Stimulated activated CD4-positive, alpha-beta T cell treated with anti-CD3 and anti-CD28 coated beads, TNF-alpha, amount 100 ng/mL, for 48 hours (primary cell): ENCODE data around the gene ADCY2.

Source experiments
- DNase-seq, 3 donors: peaks; one replicate each; pipeline ENCODE4 v3.0.0-alpha.2; 2020; ENCODE audit warnings: low read depth in 3 of 3

ADCY2 gene

DNA sequence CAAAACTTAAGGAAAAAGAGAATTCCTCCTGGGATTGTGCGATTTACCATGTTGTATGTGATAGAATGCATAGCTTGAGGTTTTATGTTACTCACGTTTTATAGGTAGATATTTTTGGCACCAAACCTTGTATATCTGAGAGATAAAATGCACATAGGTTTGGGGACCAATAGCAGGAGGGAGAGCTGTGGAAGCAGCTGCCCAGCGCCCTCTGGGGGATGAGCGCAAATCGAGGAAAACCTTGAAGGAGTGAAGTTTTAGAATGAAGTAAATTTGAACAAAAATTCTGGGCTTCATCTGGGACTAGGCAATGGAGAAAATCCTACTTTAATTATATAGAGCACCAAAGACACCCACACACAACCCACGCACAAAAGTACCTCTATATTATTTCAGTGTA, 197.0 kb downstream of the ADCY2 start:
- no peak for DNase-seq

DNA sequence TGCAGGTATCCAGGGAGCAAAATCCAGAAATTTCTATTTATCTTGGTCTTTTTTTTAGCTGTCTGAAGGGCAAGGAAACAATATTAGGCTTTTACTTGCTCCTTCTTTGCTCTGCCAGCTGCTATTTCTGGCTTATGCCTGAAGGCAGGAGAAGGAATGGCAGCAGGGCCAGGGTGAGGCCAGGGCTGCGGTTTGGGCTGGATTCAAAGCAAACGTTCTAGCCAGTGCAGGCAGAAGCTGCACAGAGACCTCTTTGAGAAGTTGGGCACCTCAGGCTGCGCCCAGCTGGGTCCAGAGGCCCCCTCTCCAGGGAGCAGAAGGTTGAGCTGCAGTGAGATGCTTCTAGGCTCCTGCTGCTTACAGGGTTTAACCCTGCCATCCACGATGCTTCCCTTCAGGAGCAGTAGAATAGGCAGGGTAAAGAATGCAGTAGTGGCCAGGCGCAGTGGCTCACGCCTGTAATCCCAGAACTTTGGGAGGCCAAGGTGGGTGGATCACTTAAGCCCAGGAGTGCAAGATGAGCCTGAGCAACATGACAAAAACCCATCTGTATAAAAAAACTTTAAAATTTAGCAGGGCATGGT, 201.2 kb downstream of the ADCY2 start:
- no peak for DNase-seq

DNA sequence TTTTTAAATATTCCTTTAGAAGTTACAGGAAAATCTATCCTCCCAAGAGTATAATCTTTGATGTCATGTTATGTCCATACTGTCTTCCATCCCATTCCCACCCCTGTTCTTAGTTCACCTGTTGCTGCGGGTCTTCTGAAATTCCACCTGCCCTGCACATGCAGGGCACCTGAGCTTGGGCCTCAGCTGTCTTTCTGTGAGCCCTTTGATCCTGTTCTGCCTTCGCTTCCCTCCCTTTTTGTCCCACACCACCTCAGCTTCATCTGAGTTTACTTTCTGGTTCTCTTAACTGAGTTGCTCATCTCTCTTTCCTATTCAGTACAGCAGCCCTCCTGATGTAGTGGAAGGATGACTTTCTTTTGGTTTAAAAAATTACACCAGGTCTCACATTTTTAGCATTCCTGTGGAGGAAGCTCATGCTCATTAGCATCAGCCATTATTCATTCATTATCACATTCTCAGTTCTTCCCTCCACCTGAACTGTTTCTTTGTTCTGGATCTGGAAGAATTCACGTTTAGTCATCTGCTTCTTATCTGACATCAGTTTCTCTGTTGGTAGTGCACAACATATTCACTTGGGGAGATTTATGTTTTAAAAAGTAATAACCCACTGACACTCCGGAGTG, 211.0 kb downstream of the ADCY2 start:
- DNase-seq: no peak

DNA sequence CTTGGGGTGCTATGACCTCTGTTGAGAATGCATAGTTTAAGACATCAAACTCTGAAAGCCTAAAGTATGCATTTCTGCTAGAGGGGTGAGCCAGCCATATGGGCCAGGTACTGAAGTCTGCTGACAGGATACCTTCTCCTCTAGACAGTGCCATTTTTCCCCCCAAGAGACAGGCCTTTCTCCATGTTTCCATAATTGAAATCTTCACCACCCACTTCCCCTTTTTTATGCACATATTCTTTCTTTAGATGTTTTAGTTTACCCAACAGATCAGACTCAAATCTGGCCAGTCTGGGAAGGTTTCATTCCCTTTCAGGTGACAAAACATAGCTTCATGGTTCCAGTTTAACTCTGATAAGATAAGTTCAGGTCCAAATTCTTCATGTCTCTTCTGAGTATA, 212.8 kb downstream of the ADCY2 start:
- DNase-seq: no peak

DNA sequence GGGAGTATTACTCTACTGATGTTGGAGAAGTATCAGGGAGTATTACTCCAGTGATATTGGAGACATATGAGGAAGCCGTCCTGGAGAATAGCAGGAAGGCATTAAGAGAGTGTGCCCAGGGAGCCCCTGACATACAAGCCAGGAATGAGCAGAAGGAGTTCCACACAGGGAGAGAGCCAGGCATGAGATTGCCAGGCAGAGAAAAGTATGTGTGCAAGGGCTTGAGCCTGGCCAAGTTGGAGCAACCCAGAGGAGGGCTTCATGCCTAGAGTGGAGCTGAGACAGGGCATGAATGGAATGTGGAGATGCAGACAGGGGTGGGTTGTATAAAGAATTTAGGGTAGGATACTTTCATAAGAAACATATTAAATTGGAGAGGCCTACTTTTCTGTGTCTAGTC, 213.8 kb downstream of the ADCY2 start:
- DNase-seq: no peak

DNA sequence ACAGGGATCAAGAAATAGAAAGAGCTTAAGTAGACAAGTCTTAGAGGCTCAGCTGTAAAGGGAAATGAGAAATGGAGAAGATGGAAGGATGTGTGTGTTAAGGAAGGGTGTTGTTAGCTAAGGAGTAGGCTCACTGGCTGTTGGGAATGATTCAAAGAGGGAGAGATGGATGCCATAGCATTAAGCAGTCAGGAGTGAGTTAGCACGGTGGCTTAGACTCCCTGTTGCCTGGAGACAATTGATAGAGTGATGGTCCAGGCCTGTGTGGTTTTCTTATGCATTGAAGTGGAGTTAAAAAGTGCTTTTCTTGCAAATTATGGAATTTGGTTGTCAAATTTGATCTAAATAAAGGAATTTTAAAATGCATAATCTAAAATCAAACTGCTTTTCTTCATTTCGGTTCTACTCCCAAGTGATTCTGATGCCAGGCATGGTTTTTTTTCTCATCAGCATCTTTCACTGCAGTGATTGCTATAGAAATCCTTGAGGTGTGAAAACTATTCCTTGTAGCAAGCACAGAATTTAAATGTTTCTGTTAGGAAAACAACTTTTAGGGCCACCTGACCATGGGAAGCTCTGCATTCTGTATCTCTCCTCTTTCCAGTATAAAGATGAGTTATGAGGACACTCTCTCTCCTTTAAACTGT, 214.7 kb downstream of the ADCY2 start:
- DNase-seq: no peak

DNA sequence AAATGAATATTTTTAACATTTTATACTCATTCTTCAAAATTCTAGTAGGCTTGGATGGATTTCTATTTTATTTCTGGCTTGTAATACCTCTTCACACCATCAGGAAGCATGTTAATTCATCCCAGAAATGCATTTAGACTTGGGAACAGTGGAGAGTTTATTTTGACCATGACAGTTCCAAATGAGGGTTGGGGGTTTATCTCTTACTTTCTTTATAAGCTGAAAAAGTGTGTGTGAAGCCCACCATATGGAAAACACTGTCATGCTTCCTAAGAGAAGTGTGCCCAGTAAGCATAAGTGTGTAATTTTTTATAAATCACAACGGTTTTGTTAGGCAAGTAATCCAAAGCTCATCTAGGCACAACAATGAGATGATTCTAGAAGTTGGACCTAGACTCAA, 215.6 kb downstream of the ADCY2 start:
- DNase-seq: no peak

DNA sequence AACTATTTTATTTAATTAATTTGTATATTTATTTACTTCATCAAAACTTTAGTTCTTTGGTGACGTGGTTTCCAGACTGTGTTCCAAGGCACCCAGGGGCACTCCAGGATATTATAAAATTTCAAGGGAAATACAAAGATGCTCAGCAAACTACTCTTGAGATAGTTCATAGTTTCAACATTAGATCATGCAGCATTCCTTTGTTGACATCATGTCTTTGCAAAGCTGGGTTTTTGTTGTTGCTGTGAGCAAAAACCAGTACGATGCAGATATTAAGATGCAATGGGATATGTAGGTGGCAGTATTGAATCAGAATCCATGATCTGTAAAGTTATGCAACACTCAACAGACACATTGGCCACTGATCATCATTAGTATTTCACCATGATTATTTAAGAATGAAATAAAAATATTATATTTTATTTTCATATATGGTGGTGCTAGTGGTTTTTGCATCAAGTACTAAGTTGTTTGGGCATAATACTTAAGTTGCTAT, 219.7 kb downstream of the ADCY2 start:
- DNase-seq: no peak

DNA sequence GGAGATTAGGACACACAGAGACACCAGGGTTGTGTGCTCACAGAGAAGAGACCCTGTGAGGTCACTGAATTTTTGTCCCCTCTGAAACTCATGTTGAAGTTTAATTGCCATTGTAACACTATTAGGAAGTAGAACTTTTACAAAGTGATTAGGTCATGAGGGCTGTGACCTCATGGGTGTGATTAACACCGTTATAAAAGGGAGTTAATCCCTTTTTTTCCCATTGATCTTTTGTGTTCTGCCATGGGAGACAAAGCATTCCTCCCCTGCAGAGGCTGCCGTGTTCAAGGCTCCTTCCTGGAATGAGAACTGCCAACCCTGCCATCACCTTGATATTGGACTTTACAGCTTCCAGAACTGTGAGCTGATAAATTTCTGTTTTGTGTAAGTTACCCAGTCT, 221.0 kb downstream of the ADCY2 start:
- DNase-seq: no peak

DNA sequence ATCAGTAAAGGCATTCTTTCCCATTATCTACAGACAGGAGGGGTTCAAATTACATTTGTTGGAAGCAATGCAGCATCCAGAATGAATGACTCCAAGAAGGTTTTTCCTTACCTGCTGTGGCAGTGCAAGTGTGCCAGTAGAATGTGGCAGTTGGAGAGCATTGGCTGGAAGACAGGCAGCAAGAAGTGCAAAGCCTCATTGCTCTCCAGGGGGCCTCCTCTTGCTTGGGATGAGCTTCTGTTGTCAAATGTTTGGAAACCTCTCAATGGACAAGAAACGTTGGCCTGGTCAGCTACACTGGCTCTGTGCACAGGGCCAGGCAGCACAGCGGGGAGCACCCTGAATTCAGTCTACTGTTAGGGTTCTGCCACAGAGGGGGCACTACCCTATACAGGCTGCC, 226.6 kb downstream of the ADCY2 start:
- DNase-seq: no peak

DNA sequence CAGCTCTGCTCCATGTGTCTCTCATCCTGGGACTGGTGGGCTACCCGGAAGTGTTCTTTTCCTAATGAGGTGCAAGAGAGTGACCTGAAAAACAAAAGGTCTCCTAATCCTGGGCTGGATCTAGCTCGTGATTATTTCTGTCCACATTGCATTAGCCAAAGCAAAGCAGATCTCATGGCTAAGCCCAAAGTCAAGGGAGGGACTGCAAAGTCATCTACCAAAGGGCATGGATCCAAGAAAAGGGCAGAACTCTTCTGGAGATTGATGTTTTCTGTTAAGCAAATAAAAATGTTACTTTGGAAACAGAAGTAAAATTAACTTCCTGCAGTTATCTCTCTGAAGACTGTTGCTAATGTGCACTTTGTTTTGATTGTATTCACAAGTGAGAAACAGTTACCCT, 229.8 kb downstream of the ADCY2 start:
- no peak for DNase-seq

DNA sequence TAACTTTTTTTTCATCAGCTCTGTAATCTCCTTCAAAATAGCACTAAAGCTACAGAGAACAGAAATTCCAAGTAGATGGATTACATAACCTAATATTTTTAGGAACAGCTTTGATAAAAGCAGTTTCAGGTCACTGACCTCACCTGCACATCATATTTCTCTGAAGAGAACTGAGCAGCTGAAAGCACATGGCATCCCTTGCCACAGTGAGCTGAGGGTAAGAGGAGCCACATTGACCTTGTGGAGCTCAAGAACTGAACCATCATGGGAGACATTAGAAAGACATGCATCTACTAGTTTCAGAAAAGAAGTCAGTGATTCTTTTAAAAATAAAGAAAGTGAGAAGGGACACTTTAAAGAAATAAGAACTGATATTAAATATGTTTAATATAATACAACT, 232.3 kb downstream of the ADCY2 start:
- no peak for DNase-seq

DNA sequence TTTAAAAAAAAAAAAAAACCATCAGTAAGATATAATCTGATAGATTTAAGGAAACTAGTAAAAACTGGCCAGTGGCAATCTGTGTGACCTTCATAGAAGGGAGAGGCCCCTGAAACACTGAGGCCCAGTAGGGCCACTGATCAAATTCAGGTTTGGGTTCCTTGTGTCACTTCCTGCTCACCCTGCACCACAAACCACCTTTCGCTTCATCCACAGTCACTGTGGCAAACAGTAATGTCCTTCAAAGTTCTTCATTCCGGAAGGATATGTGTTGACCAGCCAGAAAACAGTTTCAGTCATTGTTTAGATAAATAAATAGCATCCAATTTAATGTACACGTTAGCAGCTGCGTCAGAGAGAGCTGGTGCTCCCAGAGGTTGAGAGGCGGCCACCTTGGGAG, 232.9 kb downstream of the ADCY2 start:
- DNase-seq: no peak

DNA sequence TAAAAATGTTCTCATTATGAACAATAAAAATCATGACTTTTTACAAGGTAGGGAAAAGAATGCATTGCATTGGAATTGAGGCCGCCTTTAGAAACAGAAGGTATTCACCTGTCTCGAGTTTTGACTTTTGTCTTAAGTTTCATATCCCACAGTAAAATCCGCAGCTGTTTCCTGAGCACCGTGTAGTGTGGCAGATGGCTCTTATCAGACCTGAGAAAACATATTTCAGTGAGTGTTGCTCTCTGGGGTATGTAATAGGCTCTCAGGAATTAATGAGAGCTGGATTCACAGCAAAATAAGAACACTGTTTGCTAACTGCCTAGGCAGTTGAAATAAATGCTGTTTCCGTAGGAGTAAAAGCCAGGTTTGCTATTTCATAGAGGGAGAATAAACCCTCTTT, 233.6 kb downstream of the ADCY2 start:
- no peak for DNase-seq

DNA sequence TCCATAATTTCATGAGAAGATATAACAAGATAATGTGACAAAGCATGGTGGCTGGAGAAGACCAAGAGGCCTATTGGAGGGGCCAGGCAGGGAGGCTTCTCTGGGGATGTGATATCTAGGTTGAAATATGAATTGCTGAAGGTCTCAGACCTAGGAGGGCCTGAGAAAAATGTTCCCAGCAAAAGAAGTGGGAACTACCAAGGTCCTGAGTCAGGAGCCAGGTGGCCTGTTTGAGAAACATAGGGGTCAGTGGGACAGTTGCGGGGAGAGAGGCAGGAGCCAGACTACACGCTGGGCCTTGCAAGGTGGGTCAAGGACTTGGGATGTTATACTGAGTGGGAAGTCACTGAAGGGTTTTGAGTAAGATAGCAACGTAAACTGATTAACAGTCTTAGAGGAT, 238.9 kb downstream of the ADCY2 start:
- DNase-seq: no peak

DNA sequence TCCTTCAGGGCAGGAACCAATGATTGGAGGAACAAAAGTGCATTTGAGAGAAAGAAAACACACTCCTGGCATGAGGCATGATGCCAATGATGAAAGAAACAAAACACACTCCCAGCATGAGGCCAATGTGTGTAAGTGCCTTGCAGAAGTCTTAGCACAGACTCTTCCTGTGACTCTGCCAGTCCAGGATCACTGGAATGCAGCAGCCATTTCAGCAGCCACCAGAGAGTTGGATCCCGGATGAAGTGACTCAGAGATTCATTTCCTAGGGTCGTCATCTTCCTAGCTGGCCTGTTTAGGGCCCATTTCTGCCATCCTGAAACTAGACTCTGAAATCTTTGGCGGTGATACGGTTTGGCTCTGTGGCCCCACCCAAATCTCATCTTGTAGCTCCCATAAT, 242.5 kb downstream of the ADCY2 start:
- no peak for DNase-seq

DNA sequence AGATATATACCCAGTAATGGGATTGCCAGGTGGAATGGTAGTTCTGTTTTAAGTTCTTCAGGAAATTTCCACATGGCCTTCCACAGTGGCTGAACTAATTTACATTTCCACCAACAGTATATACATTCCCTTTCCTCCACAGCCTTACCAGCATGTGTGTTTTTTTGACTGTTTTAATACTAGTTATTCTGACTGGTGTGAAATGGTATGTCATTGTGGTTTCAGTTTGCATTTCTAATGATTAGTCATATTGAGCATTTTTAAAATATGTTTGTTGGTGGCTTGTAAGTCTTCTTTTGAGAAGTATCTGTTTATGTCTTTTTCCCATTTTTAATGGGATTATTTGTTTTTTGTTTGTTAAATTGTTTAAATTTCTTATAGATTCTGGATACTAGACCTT, 246.1 kb downstream of the ADCY2 start:
- DNase-seq: no peak

DNA sequence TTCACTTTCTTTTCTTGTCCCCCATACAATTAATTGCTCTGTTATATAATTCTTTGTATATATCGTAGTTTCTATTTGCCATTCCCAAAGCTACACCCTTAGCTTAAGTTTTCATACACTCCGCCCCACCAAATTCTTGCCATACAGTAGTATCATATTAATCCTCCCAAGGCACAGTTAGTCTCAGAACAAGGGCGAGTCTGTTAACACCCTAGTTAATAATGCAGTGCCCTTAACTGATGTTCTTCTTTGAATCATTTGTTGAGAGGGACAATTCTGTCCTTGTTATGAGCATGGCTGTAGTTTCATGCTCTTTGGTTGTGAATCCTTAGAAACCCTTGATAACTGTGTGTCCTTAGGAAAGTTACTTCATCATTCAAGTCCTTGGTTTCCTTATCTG, 248.8 kb downstream of the ADCY2 start:
- no peak for DNase-seq

DNA sequence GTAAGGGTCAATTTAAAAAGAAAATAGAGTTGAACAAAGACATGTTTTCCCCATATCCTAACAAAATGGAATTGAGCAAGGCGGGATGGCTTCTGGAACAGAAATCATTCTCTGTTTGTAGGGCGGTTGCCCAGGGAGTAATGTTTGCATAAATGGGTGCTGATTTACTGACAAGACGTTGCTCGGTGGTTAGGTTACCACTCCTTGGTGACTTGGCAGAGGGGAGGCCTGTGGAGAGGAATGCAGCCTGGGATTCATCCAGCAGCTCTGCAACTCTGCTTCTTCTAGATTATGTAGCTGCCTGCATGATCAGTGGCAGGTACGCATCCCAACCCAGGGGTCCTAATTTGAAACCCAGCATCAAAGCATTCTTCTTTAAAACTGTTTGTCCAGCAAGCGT, 254.8 kb downstream of the ADCY2 start:
- DNase-seq: no peak

DNA sequence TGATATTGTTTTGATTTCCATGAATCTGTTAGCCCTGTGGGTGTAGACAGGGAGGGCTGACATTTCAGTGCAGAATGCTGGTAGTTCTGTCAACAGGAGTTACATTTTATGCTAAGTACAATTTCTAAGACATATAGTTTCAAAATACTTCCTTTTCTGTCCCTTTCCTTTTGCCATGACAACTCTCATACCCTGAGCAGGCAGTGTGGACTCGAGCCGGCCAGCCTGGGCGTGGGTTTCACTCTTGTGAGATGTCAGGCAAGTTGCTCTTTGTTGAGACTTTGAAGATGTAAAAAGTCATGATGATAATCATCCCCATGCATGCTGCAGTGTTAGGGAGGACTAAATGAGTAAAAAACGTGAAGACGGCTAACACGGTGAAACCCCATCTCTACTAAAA, 257.1 kb downstream of the ADCY2 start:
- no peak for DNase-seq

DNA sequence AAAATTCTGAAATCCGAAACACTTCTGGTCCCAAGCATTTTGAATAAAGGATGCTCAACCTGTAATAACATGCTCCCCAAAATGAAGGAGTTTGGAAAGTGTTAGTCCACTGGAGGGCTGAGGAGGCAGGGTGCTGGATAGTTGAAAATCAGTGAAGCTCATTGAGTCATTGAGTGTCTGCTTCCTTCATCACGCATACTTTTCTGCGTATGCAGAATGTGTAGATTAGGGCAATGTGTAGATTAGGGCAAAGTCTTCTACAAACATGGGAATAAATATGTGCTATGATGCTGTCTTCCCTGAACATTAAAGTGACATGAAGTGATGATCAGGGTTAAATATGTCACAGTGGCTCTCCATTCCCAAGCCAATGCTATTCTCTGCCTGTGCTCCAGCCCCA, 261.2 kb downstream of the ADCY2 start:
- no peak for DNase-seq

DNA sequence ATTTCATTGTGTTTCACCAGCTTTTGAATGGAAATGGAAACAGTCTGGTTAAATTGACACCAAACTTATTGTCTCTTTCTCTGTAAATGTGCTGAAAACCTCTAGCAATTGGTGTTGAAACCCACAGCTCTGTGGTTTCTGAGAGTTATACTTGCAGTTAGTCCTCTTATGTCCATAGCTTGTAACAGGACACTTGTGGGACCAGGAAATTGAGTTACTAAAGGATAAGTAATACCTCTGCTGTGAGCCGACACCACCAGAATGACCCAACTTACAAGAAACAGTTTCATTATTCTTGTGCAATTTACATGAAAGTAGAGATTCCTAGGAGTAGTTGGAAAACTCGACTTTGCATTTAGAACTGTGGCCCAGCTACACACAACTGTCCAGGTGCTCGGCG, 263.5 kb downstream of the ADCY2 start:
- DNase-seq: no peak

DNA sequence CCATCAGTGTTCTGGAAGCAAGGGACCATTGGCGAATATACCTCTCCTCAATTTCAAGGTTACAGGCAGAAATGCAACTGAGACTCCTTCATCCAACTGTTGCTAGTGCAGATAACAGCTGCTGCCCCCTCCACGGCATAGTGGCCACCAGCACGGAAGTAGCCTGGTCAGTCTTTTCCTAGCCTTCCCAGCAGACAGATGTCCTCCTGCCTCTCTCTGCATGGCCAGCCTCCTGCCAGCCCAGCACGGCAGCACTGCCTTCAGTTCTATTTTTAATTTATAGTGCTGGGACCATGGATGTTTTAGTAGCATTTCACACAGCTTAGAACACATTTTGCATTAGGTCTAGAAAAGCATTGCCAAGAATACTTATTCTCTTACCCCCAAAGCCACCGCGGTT, 266.4 kb downstream of the ADCY2 start:
- DNase-seq: no peak

DNA sequence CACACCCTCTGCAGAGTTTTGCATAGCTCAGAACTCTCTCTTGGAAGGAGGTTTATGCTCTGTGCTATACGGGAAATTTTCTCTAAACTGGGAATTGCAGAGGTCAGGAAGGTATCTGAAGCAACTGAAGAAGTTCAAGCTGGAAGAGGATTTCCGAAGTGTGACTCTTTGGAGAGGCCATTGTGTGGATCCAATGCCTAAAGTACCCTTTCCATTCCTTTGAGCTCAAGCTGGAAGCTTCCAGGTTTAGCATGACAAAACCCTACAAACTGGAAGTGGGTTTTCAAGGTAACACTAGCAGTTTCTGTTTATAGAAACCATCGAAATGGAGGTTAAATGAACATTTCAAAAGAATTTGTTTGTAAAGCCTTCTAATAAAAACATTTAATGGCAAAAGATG, 267.9 kb downstream of the ADCY2 start:
- no peak for DNase-seq
